Hepatocyte (in vitro differentiated cells): ENCODE data around the gene NFE2.

Experiments
- EZH2 ChIP-seq: fragments of 200-600 bp; sonication (generic); IDR thresholded peaks from 2 replicates; pipeline ENCODE4 v1.6.1; 2016; ENCODE audit warnings: antibody characterized with exemption, mild to moderate bottlenecking, borderline replicate concordance
- TF ChIP-seq, protein P1 (sequence below): fragments of 200-600 bp; sonication (generic); IDR thresholded peaks from 2 replicates; pipeline ENCODE4 v1.5.1; 2016; ENCODE audit warnings: antibody characterized with exemption, mild to moderate bottlenecking; ENCODE audit not compliant: poor library complexity

DNA sequence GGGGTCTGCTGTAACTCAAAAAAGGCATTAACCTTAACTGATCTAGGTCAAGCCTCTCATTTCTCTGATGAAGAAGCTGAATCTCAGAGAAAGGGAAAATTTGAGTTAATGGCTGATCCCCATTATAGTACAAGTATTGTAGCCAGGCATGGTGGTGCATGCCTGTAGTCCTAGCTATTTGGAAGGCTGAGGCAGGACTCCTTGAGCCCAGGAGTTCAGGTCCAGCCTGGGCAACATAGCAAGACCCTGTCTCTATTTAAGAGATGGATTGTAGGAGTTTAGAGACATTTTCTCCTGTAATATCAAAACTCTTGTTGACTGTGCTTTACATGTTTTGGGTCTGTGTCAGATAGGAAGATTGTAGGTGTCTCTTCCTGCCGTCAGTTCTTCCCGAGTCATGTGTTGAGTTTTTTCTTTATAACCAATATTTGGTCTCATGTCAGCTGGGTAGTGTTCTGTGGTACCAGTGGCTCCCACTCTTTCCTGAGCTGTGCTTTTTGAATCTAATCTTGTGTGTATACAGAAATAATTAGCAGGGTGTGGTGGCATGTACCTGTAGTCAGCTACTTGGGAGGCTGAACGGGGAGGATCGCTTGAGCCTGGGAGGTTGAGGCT lies 32.7 kb upstream of the NFE2 start:
- TF ChIP-seq, protein P1, sequence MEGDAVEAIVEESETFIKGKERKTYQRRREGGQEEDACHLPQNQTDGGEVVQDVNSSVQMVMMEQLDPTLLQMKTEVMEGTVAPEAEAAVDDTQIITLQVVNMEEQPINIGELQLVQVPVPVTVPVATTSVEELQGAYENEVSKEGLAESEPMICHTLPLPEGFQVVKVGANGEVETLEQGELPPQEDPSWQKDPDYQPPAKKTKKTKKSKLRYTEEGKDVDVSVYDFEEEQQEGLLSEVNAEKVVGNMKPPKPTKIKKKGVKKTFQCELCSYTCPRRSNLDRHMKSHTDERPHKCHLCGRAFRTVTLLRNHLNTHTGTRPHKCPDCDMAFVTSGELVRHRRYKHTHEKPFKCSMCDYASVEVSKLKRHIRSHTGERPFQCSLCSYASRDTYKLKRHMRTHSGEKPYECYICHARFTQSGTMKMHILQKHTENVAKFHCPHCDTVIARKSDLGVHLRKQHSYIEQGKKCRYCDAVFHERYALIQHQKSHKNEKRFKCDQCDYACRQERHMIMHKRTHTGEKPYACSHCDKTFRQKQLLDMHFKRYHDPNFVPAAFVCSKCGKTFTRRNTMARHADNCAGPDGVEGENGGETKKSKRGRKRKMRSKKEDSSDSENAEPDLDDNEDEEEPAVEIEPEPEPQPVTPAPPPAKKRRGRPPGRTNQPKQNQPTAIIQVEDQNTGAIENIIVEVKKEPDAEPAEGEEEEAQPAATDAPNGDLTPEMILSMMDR, result no peak
- TF ChIP-seq EZH2, result no peak
